NCI-H446 treated with DMSO at 0.1 percent for 48 hours (cell line): ENCODE results near the gene RAPGEF4.

Experiments used
- DNase-seq: peaks from one replicate; lab custom pipeline; 2025; lab: John Stamatoyannopoulos, UW

The RAPGEF4 gene

GRCh38 chr2:172908275-172908674 is 172.6 kb downstream of the RAPGEF4 start:
- DNase-seq, result no peak

DNA sequence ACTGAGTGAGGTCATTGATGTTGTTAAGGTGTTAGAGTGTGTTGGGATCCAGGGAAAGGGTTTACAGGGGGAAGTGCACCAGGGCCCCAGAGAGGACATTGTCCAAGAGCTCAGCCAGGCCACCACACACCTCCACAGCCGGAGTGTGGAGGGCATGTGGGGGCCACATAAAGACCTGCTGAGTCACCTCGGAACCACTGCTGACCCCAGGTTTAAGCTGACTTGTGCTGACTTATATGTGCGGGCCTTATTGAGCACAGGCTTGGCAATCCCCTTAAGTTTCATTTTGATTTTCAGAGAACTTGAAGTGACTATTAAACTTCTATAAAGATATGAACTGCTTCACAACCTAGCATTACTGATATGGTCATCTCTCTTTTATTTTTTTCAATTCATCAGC is 173.8 kb downstream of the RAPGEF4 start:
- no peak for DNase-seq

DNA sequence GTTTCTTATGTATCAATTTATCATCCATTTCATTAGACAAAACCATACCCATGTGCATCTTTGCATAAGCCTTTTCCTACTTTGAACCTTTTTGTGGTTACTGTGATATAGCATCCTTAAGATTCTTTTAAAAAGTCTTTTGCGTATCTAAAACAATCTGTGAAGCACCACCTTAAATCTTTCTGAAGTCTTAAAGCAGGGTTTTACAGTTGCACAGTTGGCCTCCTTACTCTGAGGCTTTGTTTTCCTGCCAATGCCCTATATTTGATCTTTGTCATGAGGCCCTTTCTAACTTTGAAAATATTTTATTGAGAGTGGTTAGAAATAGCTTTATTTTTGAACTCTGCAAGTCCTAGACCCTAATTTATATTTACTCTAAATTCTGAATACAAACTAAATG is 176.6 kb downstream of the RAPGEF4 start:
- no peak for DNase-seq

- DNase-seq, result no peak
Observed at GRCh38 chr2:172914341-172915008, 178.8 kb downstream of the RAPGEF4 start.

GRCh38 chr2:172917716-172918115 is 182.1 kb downstream of the RAPGEF4 start:
- DNase-seq, result no peak

DNA sequence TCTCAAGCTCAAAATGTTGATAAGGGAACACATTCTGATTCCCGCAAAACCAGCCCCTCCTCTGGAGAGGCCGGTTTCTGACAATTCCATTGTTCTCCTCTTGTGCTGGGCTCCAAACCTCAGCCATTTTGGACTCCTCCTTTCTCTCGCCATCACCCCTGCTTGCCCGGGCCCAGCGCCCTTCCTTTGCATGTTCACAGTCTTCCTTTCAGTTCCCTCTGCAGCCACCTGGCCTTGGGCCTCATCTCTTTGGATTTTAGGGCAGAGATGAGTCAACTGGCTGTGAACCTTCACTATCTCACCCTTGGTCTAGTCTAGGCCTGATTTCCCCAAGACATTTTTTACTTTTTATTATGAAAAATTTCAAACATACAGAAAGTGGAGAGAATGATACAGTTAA is 184.1 kb downstream of the RAPGEF4 start:
- no peak for DNase-seq

DNA sequence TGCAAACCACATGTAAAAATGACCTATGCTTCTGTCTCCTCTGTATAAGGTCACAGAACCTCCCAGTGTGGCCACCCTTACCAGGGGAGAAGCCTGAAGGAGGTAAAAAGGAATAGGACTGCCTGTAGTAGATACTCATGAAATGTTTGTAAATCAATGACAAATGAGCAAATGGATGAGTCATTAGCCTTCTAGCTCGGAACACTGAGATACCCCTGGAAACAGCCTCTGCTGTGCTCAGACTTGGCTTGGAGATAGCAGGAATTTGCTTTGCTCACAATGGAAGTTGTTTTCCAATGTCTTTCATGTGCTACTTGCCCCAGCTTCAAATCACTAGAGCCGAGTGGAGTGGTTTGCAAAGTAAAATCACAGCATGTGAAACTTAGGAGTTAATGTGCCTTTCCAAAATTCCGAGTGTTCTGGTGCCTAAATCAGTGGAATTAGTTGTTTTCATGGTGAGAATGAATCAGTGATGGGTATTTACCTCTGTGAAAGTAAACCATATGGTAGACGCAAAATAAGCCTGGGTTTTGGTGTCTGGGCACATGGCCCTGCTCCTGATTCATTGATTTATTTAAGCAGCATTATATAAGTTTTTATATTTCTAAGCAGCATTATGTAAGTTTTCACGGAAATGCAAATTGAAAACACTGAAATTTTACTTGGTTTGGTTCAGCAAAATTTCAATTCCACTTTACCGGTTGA is 186.0 kb downstream of the RAPGEF4 start:
- peak; percentile 10 for DNase-seq

GRCh38 chr2:172922306-172922705 is 186.7 kb downstream of the RAPGEF4 start:
- DNase-seq, result no peak

- no peak for DNase-seq
Observed at GRCh38 chr2:172922815-172923214, 187.2 kb downstream of the RAPGEF4 start.

GRCh38 chr2:172924097-172924660 is 188.5 kb downstream of the RAPGEF4 start:
- DNase-seq, result no peak

GRCh38 chr2:172925600-172925999 is 190.0 kb downstream of the RAPGEF4 start:
- no peak for DNase-seq

- no peak for DNase-seq
Observed at GRCh38 chr2:172926785-172927640, 191.4 kb downstream of the RAPGEF4 start.

- no peak for DNase-seq
Observed at GRCh38 chr2:172927641-172928357, 192.2 kb downstream of the RAPGEF4 start.

DNA sequence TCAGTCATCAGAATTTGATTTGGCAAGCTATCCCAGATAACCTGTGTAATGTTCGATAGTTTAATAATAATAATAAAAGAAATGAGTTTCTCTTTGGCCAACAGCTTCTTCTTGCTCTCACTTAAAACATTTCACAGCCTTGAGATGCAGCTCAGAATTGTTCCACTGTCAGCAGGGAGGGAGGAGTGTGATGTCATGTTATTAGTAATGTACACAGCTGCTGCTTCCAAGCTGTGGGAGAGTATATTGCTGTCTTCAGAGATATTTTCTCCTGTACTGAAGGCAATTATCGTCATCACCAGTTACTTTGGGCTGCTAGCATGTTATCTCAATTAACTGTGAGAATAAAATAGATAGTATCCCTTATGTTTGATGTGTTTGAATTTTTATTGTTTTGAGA is 193.1 kb downstream of the RAPGEF4 start:
- peak; percentile 17 for DNase-seq

GRCh38 chr2:172929644-172930043 is 194.0 kb downstream of the RAPGEF4 start:
- DNase-seq, result no peak

GRCh38 chr2:172930871-172931255 is 195.2 kb downstream of the RAPGEF4 start:
- DNase-seq, result no peak

DNA sequence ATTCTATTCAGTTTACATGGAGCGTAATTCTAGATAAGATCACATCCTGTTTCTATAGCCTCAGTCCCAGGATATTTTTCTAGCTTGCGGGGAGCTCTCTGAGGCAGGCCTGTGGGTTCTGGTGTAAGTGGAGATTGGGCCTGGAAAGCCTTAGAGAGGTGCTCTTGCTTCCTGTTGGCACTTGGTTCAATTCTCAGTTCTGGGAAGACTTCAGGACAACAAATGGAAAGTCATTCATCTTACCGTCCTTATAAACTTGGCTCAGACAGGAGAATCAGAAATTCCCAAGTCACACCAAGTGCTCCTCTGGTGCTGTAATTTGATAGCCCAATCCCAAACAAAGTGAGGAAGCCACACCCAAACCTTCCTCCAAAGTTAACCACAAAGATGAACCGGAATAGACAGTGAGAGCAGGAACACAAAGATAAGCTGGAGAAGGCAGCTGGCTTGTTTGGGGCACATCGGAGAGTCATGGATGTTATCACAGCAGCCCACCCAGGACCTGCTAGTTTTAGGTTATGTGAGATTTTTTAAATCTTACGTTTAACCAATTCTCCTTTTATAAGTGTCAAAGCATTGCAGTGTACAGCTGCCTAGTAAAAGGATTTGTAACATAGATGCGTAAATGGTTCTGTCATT is 195.7 kb downstream of the RAPGEF4 start:
- peak; percentile 12 for DNase-seq

- DNase-seq, result no peak
Observed at GRCh38 chr2:172931918-172932520, 196.4 kb downstream of the RAPGEF4 start.

- no peak for DNase-seq
Observed at GRCh38 chr2:172937884-172938712, 202.5 kb downstream of the RAPGEF4 start.
